HG03521 (cell line): ENCODE measurements around the gene PGAM5.
"Not testable (repeated sequence)": the region's sequence is repeated elsewhere in the genome, so short reads cannot be mapped to it uniquely, and the experiment has no call there.

Experiments used
- ATAC-seq: cut with Tn5 transposase; IDR thresholded peaks from one replicate; pipeline ENCODE4 v1.9.1; 2021; ENCODE audit warnings: mild to moderate bottlenecking, moderate library complexity; ENCODE audit not compliant: unreplicated experiment

PGAM5 gene

GRCh38 chr12:132741620-132742019, 31.0 kb downstream of the PGAM5 start:
- no peak for ATAC-seq

DNA sequence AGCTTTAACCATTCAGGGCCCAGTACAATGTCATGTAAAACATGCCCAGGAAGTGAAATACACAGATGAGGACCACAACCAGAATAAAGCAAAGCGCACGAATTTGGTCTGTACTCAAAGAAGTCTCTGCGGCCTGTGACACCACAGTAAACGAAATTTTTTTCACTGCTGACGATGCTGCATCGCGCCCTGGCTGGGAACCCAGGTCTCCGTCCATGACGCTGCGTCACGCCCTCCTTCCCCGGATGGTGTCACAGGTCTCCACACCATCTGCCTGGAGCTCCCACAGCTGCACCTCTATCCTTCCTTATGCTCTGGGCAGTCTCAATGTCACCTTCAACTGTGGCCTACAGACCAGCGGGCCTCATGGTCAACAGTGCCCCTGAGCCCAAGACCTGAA, 33.2 kb downstream of the PGAM5 start:
- no peak for ATAC-seq

- ATAC-seq, result no peak
Measured at GRCh38 chr12:132746613-132747012, 36.0 kb downstream of the PGAM5 start.

DNA sequence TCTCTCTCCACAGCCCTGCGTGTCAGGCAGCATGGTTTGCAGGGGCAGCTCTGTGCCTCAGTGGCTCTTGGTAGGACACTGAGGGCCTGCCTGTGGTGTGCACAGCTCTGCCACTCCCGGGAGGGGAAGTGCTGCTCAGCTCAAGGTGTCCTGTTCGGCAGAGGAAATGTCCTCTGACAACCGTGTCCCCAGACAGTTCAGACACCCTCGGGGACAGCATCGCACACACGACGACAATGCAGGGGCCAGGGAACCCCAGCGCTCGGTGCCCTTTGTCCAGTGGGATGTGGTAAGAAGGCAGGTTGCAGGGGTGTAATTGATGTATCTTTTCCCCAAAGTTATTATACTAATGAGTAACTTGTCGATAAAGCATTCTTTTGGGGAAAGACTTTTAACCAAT, 36.8 kb downstream of the PGAM5 start:
- no peak for ATAC-seq

- ATAC-seq, result no peak
Measured at GRCh38 chr12:132747896-132748295, 37.3 kb downstream of the PGAM5 start.

- ATAC-seq, result no peak
Measured at GRCh38 chr12:132748319-132748718, 37.7 kb downstream of the PGAM5 start.

- ATAC-seq, result not testable (repeated sequence)
Measured at GRCh38 chr12:132753670-132754069, 43.0 kb downstream of the PGAM5 start.

DNA sequence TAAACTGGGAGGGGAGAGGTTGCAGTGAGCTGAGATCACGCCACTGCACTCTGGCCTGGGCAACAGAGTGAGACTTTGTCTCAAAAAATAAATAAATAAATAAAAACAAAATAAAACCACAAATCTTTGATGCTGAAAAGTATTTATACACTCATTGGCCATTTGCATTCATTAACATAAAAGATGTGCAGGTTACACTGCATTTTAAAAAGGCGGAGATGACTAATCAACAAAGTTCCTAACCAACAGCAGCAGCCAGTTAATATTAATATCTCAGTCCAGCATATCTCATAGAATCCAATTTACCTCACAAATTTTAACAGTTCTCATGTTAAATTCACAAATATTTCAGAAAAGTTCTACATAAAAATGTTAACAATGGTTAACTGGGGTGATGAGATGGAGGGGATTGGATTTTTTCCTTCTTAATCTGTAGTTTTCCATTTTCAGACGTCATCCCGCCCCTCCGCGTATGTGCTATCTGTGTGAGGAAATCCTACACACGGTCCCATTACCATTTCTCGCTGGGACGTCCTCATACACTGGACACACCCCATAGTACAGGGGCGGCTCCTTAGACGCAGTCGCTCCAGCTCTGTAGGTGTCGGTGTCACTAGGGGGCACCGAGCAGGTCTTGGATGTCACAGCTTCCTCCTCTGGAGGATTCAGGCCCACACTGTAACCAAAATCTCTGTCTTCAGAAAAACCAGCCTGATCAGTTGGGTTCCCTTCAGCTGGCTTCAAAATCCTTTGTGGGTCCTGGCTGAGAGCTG, 43.7 kb downstream of the PGAM5 start:
- ATAC-seq, result no peak

DNA sequence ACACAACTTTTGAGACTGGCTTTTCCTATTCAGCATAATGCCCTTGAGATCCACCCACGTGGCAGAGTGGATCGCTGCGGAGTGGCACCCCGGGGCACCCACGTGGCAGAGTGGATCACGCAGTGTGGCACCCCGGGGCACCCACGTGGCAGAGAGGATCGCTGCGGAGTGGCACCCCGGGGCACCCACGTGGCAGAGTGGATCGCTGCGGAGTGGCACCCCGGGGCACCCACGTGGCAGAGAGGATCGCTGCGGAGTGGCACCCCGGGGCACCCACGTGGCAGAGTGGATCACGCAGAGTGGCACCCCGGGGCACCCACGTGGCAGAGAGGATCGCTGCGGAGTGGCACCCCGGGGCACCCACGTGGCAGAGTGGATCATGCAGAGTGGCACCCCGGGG, 48.2 kb downstream of the PGAM5 start:
- not testable (repeated sequence) for ATAC-seq

DNA sequence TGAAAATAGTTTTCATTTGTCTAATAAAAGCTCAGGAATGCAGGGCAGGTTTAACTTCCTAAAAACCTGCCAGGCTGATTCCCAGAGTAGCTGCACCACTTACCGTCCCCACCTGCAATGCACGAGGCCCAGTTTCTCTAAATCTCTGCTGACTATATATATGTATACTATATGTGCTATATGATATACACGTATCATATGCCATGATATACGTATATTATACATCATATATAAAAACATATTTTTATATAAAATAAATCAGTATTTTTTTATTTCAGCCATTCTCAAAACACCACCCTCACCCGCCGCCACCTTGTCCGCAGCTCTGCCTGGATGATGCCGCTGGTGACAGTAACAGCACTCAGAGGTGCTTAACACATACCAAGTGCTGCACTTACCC, 48.7 kb downstream of the PGAM5 start:
- no peak for ATAC-seq

GRCh38 chr12:132761032-132761920, 50.6 kb downstream of the PGAM5 start, which contains the start of gene ANKLE2:
ANKLE2 (minus strand) TSS chr12:132761832; CDS start chr12:132761798, 34 bp downstream.
- peak; percentile 29 for ATAC-seq

GRCh38 chr12:132761921-132762583, 51.4 kb downstream of the PGAM5 start:
- peak; percentile 76 for ATAC-seq

DNA sequence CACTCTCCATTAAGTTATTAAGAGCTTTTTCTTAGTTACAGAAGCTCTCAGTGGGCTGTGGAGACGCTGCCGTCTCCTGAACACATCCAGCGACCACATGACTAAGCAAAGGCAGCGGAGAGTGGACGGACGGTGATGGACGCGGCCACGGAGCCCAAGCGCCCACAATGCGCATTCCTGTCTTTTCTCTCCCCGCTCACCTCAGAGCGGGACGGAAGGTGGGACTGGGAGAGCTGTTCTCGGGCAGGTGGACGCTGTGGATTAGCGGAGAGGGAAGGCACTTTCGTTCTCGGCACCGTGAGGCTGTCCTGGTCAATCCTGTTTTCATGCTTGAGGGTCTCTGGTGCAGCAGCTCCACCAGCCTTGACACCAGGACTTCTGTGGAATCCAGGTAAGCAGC, 53.6 kb downstream of the PGAM5 start:
- no peak for ATAC-seq

GRCh38 chr12:132765361-132765760, 54.7 kb downstream of the PGAM5 start:
- no peak for ATAC-seq

DNA sequence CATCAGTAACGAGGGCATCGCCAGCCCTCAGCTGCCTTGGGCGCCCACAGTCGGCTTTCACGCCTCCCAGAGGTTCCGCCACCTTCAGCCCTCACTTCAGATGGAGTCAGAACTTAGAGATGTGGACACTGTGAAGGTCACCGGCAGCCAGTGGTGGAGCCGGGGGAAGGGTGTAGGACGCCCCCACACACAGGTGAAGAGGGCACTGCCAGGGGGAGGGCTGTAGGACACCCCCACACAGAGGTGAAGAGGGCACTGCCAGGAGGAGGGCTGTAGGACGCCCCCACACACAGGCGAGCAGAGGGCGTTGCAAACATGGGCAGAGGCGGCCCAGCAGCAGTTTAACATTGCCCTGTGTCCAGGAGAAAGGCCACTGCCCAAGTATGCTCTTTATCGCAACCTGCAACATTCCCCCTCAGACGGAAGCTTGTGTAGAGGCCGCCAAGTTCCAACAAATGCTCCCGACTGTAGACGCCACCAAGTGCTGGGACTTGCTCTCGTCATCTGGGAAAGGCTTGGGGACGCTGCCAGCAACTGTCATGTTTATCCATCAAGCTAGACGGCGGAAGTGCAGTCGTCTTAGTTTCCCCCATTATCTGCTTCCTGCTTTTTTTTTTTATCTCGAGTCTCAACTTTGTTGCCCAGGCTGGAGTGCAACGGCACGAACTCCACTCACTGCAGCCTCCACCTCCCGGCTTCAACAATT, 55.9 kb downstream of the PGAM5 start:
- ATAC-seq, result no peak

GRCh38 chr12:132771126-132771838, 60.6 kb downstream of the PGAM5 start:
- peak; percentile 37 for ATAC-seq
